IPS-18a (cell line): ENCODE results near the gene HNRNPA1L2.
A peak's percentile ranks its signal among the peaks of the same experiment; 100 is the strongest.
"Not testable (repeated sequence)": the region's sequence is repeated elsewhere in the genome, so short reads cannot be mapped to it uniquely, and the experiment has no call there.

ENCODE experiments used
- H3K27ac ChIP-seq: one replicate; pipeline ENCODE4 v1.5.1; 2013; ENCODE audit warnings: low read length
- H3K27me3 ChIP-seq: one replicate; pipeline ENCODE4 v1.6.1; 2013; ENCODE audit warnings: mild to moderate bottlenecking, low read length; ENCODE audit not compliant: control insufficient read depth, insufficient read depth
- H3K36me3 ChIP-seq: one replicate; pipeline ENCODE4 v1.6.1; 2013; ENCODE audit warnings: low read depth, low read length; ENCODE audit not compliant: control insufficient read depth
- H3K4me1 ChIP-seq: one replicate; pipeline ENCODE4 v1.6.1; 2013; ENCODE audit warnings: low read depth, low read length; ENCODE audit not compliant: control insufficient read depth
- H3K4me3 ChIP-seq: one replicate; pipeline ENCODE4 v1.5.1; 2013; ENCODE audit warnings: low read length
- H3K9ac ChIP-seq: one replicate; pipeline ENCODE4 v1.6.1; 2013; ENCODE audit warnings: mild to moderate bottlenecking, low read length, moderate library complexity
- H3K9me3 ChIP-seq: one replicate; pipeline ENCODE4 v1.6.1; 2013; ENCODE audit warnings: low read depth, low read length; ENCODE audit not compliant: control insufficient read depth

HNRNPA1L2 gene

GRCh38 chr13:52642131-52642530, at the start of gene HNRNPA1L2:
Gene HNRNPA1L2 (plus strand): TSS chr13:52642431. CDS start chr13:52642493, 62 bp downstream.
- Histone ChIP-seq H3K9ac (no peak within 1 kb of the TSS), H3K9me3 (no peaks in the 10 kb centered on the region), H3K36me3 (no peaks in the 10 kb centered on the region), H3K27me3 (no peaks in the 10 kb centered on the region), H3K27ac (no peak within 1 kb of the TSS), H3K4me3 (no peak within 1 kb of the TSS), H3K4me1 (no peaks in the 10 kb centered on the region)

DNA sequence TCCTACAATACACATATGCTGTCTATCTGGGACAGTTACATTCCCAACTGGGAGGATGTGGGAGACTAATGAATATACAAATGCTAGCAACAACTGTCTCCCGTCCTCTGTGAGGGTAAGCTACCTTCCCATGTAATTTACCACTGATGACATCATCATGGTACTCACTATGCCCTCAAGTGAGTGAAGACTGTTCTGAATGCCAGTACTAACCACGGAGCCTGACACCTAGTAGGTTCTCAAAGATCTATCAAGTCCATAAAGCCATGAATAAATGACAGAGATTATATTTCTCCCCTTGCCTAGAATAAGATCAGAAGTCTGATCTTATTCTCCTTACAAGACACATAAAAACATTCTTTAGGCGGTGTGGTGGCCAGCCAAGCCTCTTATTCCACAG, 49.1 kb upstream of the HNRNPA1L2 start:
- not testable (repeated sequence) for H3K4me1 ChIP-seq, H3K9me3 ChIP-seq, H3K27ac ChIP-seq, H3K27me3 ChIP-seq, H3K4me3 ChIP-seq, H3K36me3 ChIP-seq, H3K9ac ChIP-seq

GRCh38 chr13:52593812-52594211, 48.4 kb upstream of the HNRNPA1L2 start:
- H3K27me3 ChIP-seq, H3K36me3 ChIP-seq, H3K9me3 ChIP-seq, H3K4me1 ChIP-seq, H3K4me3 ChIP-seq, H3K9ac ChIP-seq, H3K27ac ChIP-seq: not testable (repeated sequence)

DNA sequence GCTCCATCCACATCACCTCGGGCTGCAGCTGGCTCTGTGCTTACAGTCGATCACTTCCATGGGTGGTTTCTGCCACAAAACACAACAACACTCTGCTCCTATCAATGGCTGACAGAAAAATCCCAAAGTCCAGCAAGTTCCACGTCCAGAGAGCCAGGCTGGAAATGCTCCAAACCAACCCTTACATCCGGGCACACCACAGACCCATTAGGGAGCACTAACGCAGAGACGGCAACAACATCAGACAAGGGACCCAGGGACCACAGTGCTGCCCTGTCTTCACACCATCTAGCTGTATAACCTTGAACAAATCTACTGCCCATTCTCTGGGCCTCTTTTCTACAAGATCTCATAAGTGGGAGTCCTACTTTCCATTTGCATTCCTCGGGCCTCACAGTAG, 47.9 kb upstream of the HNRNPA1L2 start:
- not testable (repeated sequence) for H3K27ac ChIP-seq, H3K36me3 ChIP-seq, H3K27me3 ChIP-seq, H3K4me3 ChIP-seq, H3K9me3 ChIP-seq, H3K4me1 ChIP-seq, H3K9ac ChIP-seq

- Histone ChIP-seq H3K4me3 (no peak overlapping the region), H3K9me3 (no peaks in the 10 kb centered on the region), H3K9ac (no peak overlapping the region), H3K4me1 (no peaks in the 10 kb centered on the region), H3K27ac (no peak overlapping the region), H3K36me3 (no peaks in the 10 kb centered on the region), H3K27me3 (no peaks in the 10 kb centered on the region)
These were observed 44.6 kb upstream of the HNRNPA1L2 start for GRCh38 chr13:52597676-52598075.

DNA sequence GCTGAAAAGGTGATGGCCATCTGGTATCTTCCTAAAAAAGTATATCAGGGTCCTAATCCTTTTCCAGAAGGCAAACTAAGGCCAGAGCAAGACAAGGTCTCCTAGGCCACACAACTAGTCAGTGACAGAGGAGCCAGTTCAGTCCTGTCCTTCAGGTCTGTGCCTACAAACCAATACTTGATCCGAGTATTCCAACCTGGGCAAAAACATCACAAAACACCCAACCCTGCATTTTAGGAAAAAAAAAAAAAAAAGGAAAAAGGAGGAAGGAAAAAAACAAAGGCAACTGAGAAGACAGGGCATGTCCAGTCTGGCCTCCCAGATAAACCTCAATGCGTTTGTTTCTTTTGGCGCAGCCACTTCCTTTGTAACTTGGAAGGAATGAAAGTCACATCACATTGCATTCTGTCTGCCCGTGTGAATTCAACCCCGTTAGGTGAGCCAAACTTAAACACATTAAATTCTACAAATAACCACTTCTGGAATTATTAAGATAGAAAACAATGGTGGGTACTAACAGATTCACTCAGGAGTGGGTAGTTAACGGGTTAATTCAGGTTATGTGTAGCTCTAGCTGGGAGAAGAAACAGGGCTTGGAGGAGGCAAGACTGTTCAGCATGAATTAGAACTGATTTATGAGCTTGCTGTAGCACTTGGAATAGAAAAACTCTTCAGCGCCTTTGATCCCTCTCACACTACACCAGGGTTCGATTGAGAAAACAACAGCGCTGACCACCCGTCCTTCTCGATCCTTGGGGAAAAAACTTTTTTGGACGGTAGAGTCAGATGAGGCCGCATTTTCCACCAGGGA, 43.0 kb upstream of the HNRNPA1L2 start:
- Histone ChIP-seq H3K4me3 (peak overlapping the region; percentile 57), H3K36me3 (no peaks in the 10 kb centered on the region), H3K9ac (peak overlapping the region; percentile 74), H3K9me3 (no peaks in the 10 kb centered on the region), H3K27ac (no peak overlapping the region), H3K4me1 (no peaks in the 10 kb centered on the region), H3K27me3 (no peaks in the 10 kb centered on the region)

DNA sequence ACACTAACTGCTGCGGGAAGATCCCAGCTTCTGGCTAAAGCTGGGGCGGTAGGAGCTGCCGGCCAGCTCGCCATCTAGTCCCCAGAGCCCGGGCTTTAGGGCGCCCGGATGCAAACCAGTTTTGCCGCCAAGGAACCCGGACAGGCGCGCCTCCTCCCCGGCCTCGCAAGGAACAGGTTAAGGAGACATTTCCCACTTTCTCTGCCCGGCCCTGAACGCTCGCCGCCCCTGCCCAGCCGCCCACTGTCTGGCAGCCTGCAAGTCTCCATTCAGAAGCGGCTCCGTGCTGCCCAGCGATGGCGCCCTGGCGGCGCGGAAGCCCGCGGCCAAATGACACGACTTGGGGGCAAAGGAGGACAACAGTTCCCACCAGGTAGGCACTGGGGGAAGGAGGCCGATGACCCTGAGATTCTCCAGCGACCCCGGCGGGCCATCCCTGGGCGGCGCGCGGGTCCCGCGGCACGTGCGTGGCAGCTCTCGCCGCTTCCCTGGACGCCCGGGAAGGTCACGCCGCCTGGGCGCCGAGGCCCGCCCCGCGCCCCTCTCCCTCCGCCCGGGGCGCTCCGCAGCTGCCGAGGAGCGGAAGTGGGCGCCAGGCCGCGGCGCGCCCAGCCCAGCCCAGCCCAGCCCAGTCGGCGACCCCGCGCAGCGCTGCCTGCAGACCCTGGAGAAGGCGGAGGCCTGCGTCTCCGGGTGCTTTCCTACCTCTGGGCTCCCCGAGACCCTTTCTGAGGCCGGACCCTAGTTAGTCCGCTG, 42.2 kb upstream of the HNRNPA1L2 start:
- no peaks in the 10 kb centered on the region for H3K27me3 ChIP-seq
- H3K36me3 ChIP-seq, result no peaks in the 10 kb centered on the region
- peak overlapping the region; percentile 57 for H3K4me3 ChIP-seq
- no peak overlapping the region for H3K27ac ChIP-seq
- H3K9ac ChIP-seq, result peak overlapping the region; percentile 74
- no peaks in the 10 kb centered on the region for H3K9me3 ChIP-seq
- H3K4me1 ChIP-seq, result no peaks in the 10 kb centered on the region

- Histone ChIP-seq H3K4me3 (peak overlapping the region; percentile 37), H3K36me3 (no peaks in the 10 kb centered on the region), H3K9ac (peak overlapping the region; percentile 74), H3K27me3 (no peaks in the 10 kb centered on the region), H3K9me3 (no peaks in the 10 kb centered on the region), H3K27ac (no peak overlapping the region), H3K4me1 (no peaks in the 10 kb centered on the region)
These were observed 41.6 kb upstream of the HNRNPA1L2 start for GRCh38 chr13:52600666-52601065.

DNA sequence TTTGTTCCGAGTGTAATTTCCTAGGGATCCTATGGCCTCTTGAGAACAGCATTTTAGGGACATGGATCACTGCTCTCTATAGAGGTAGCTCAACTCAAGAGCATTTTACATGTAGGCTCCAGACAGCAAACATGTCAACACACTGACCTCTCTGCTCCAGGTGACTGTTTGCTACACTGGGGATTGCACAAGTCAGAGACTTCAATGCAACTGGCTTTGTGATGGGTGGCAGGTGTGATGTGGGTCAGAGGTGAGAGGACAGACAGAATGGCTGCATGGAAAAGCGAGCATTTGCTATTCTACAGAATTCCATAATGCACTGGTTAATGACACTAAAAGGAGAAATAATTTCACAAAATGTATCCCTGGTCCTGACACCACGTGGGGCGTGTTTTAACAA, 38.9 kb upstream of the HNRNPA1L2 start:
- H3K27ac ChIP-seq, H3K4me1 ChIP-seq, H3K4me3 ChIP-seq, H3K27me3 ChIP-seq, H3K9me3 ChIP-seq, H3K36me3 ChIP-seq, H3K9ac ChIP-seq: not testable (repeated sequence)

GRCh38 chr13:52606126-52606525, 36.1 kb upstream of the HNRNPA1L2 start:
- H3K27ac ChIP-seq, H3K27me3 ChIP-seq: not testable (repeated sequence)

GRCh38 chr13:52606795-52607194, 35.4 kb upstream of the HNRNPA1L2 start:
- H3K27me3 ChIP-seq, H3K4me3 ChIP-seq, H3K9me3 ChIP-seq, H3K36me3 ChIP-seq, H3K9ac ChIP-seq, H3K4me1 ChIP-seq, H3K27ac ChIP-seq: not testable (repeated sequence)

More at GRCh38 chr13:52606126-52606525, 36.1 kb upstream of the HNRNPA1L2 start:
- H3K36me3 ChIP-seq, H3K4me3 ChIP-seq, H3K9ac ChIP-seq, H3K9me3 ChIP-seq, H3K4me1 ChIP-seq: not testable (repeated sequence)

- not testable (repeated sequence) for H3K4me3 ChIP-seq, H3K36me3 ChIP-seq, H3K9ac ChIP-seq, H3K9me3 ChIP-seq, H3K27me3 ChIP-seq, H3K4me1 ChIP-seq, H3K27ac ChIP-seq
These were observed 34.0 kb upstream of the HNRNPA1L2 start for GRCh38 chr13:52608184-52608583.
